HEK293T (cell line): Measurements from ENCODE around the gene KCTD13.

Experiments
- CTBP1 ChIP-seq: fragments of 450-650 bp; IDR thresholded peaks from 2 replicates; pipeline ENCODE4 v1.6.1; 2016; ENCODE audit warnings: borderline replicate concordance
- FOXA1 ChIP-seq: fragments of 450-650 bp; IDR thresholded peaks from 2 replicates; pipeline ENCODE4 v1.6.1; 2016; ENCODE audit warnings: mild to moderate bottlenecking
- FOXK2 ChIP-seq: fragments of 450-650 bp; IDR thresholded peaks from 2 replicates; pipeline ENCODE4 v1.6.1; 2016; ENCODE audit warnings: mild to moderate bottlenecking
- FOXM1 ChIP-seq: fragments of 450-650 bp; IDR thresholded peaks from 2 replicates; pipeline ENCODE4 v1.6.1; 2017; ENCODE audit warnings: mild to moderate bottlenecking, borderline replicate concordance
- HDGF ChIP-seq: fragments of 450-650 bp; IDR thresholded peaks from 2 replicates; pipeline ENCODE4 v1.6.1; 2017; ENCODE audit warnings: antibody characterized with exemption, borderline replicate concordance
- LEF1 ChIP-seq: fragments of 450-650 bp; IDR thresholded peaks from 2 replicates; pipeline ENCODE4 v1.6.1; 2017; ENCODE audit warnings: mild to moderate bottlenecking, borderline replicate concordance
- NFRKB ChIP-seq: fragments of 450-650 bp; IDR thresholded peaks from 2 replicates; pipeline ENCODE4 v1.6.1; 2016; ENCODE audit warnings: mild to moderate bottlenecking, moderate library complexity
- SP1 ChIP-seq: fragments of 450-650 bp; IDR thresholded peaks from 2 replicates; pipeline ENCODE4 v1.6.1; 2017
- SUZ12 ChIP-seq: fragments of 450-650 bp; IDR thresholded peaks from 2 replicates; pipeline ENCODE4 v1.6.1; 2016; ENCODE audit warnings: mild to moderate bottlenecking
- TARDBP ChIP-seq: fragments of 450-650 bp; IDR thresholded peaks from 2 replicates; pipeline ENCODE4 v1.6.1; 2016
- TF ChIP-seq, protein P1 (sequence below): fragments of 450-650 bp; IDR thresholded peaks from 2 replicates; pipeline ENCODE4 v1.6.1; 2016

DNA sequence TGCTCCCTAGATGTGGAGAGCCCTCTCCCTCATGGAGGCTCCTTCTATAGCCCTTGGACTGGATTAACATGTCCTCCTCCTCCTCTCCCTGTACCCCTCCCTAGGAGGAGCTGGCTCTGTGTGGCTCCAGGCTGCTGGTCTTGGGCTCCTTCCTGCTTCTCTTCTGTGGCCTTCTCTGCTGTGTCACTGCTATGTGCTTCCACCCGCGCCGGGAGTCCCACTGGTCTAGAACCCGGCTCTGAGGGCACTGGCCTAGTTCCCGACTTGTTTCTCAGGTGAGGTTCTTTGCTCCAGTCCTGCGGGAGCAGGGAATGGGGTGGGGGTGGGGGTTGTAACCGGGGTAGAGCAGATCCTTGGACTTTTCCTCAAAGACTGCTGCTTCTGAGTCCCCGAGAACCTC lies 45.3 kb upstream of the KCTD13 start:
- TF ChIP-seq TARDBP (no peak), HDGF (no peak), SUZ12 (no peak), FOXA1 (no peak), LEF1 (no peak), FOXM1 (no peak), NFRKB (no peak), SP1 (no peak), FOXK2 (no peak), CTBP1 (no peak)
- TF ChIP-seq, protein P1, sequence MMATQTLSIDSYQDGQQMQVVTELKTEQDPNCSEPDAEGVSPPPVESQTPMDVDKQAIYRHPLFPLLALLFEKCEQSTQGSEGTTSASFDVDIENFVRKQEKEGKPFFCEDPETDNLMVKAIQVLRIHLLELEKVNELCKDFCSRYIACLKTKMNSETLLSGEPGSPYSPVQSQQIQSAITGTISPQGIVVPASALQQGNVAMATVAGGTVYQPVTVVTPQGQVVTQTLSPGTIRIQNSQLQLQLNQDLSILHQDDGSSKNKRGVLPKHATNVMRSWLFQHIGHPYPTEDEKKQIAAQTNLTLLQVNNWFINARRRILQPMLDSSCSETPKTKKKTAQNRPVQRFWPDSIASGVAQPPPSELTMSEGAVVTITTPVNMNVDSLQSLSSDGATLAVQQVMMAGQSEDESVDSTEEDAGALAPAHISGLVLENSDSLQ, result no peak
